ENCODE data around the gene TTBK1.
A peak's percentile ranks its signal among the peaks of the same experiment; 100 is the strongest.

Gene TTBK1

GRCh38 chr6:43226192-43226851, 17.0 kb upstream of the TTBK1 start:
- DNase-seq, result no peak

- DNase-seq, result peak; percentile 82
Measured at GRCh38 chr6:43228951-43229802, 14.1 kb upstream of the TTBK1 start, which contains the start of gene DNPH1. DNPH1 (minus strand) TSS chr6:43229481; CDS start chr6:43229456, 25 bp downstream.

GRCh38 chr6:43229803-43230620, 13.3 kb upstream of the TTBK1 start:
- DNase-seq, result no peak

- DNase-seq, result no peak
Measured at GRCh38 chr6:43231053-43231452, 12.2 kb upstream of the TTBK1 start.

GRCh38 chr6:43231735-43232450, 11.4 kb upstream of the TTBK1 start:
- DNase-seq, result no peak

- DNase-seq, result no peak
Measured at GRCh38 chr6:43235841-43236240, 7.4 kb upstream of the TTBK1 start.

- DNase-seq, result no peak
Measured at GRCh38 chr6:43239054-43239453, 4.2 kb upstream of the TTBK1 start.

GRCh38 chr6:43240950-43241349, 2.3 kb upstream of the TTBK1 start:
- DNase-seq, result no peak

GRCh38 chr6:43241446-43241845, 1.8 kb upstream of the TTBK1 start:
- no peak for DNase-seq

GRCh38 chr6:43243664-43244321, 512 bp downstream of the TTBK1 start:
- no peak for DNase-seq

- no peak for DNase-seq
Measured at GRCh38 chr6:43246301-43247113, 3.2 kb downstream of the TTBK1 start.

- DNase-seq, result peak; percentile 83
Measured at GRCh38 chr6:43247114-43247999, 4.1 kb downstream of the TTBK1 start.

GRCh38 chr6:43248101-43248500, 4.8 kb downstream of the TTBK1 start:
- no peak for DNase-seq

GRCh38 chr6:43248791-43249190, 5.5 kb downstream of the TTBK1 start:
- DNase-seq, result no peak

- DNase-seq, result no peak
Measured at GRCh38 chr6:43250992-43251373, 7.7 kb downstream of the TTBK1 start.

- no peak for DNase-seq
Measured at GRCh38 chr6:43253401-43253800, 10.1 kb downstream of the TTBK1 start.

GRCh38 chr6:43254138-43254817, 11.0 kb downstream of the TTBK1 start:
- DNase-seq, result no peak

- DNase-seq, result no peak
Measured at GRCh38 chr6:43254846-43255245, 11.6 kb downstream of the TTBK1 start.

- no peak for DNase-seq
Measured at GRCh38 chr6:43255408-43256054, 12.2 kb downstream of the TTBK1 start.
